Effector memory CD4-positive, alpha-beta T cell (primary cell): ENCODE data around the gene KLRC2.
"Not testable (repeated sequence)": the region's sequence is repeated elsewhere in the genome, so short reads cannot be mapped to it uniquely, and the experiment has no call there.

Experiments used
- DNase-seq, 3 donors: peaks; one replicate each; pipeline ENCODE4 v3.0.0-alpha.2; 2020
- H3K27ac ChIP-seq: 2 replicates; pipeline ENCODE4 v1.7.0; 2013; ENCODE audit warnings: mild to moderate bottlenecking, low read length, moderate library complexity; ENCODE audit not compliant: insufficient read depth, poor library complexity, severe bottlenecking
- H3K27me3 ChIP-seq: replicated peaks from 2 replicates; pipeline ENCODE4 v1.7.0; 2013; ENCODE audit warnings: mild to moderate bottlenecking, low read length; ENCODE audit not compliant: insufficient read depth, control insufficient read depth, poor library complexity, severe bottlenecking
- H3K36me3 ChIP-seq: 2 replicates; pipeline ENCODE4 v1.7.0; 2013; ENCODE audit warnings: mild to moderate bottlenecking, low read length, moderate library complexity; ENCODE audit not compliant: control insufficient read depth, insufficient read depth
- H3K4me1 ChIP-seq: 2 replicates; pipeline ENCODE4 v1.7.0; 2013; ENCODE audit warnings: low read length, mild to moderate bottlenecking; ENCODE audit not compliant: control insufficient read depth, insufficient read depth, poor library complexity, severe bottlenecking
- H3K4me3 ChIP-seq: 2 replicates; pipeline ENCODE4 v1.7.0; 2013; ENCODE audit warnings: low read length, low read depth, mild to moderate bottlenecking; ENCODE audit not compliant: insufficient read depth, poor library complexity, severe bottlenecking
- H3K9me3 ChIP-seq: 2 replicates; pipeline ENCODE4 v1.7.0; 2013; ENCODE audit warnings: mild to moderate bottlenecking, low read length, moderate library complexity; ENCODE audit not compliant: control insufficient read depth

KLRC2 gene

GRCh38 chr12:10448236-10448635, 12.4 kb upstream of the KLRC2 start:
- no peaks in the 10 kb centered on the region for H3K9me3 ChIP-seq
- no peaks in the 10 kb centered on the region for H3K4me1 ChIP-seq
- no peaks in the 10 kb centered on the region for H3K27me3 ChIP-seq
- H3K4me3 ChIP-seq = no peak overlapping the region
- no peaks in the 10 kb centered on the region for H3K36me3 ChIP-seq
- no peak overlapping the region for H3K27ac ChIP-seq
- no peak for DNase-seq

GRCh38 chr12:10446052-10446451, 10.2 kb upstream of the KLRC2 start:
- not testable (repeated sequence) for H3K27me3 ChIP-seq, H3K4me3 ChIP-seq, H3K4me1 ChIP-seq, DNase-seq, H3K27ac ChIP-seq, H3K36me3 ChIP-seq, H3K9me3 ChIP-seq

- not testable (repeated sequence) for H3K9me3 ChIP-seq, H3K27ac ChIP-seq, H3K4me1 ChIP-seq, H3K4me3 ChIP-seq, H3K27me3 ChIP-seq, DNase-seq, H3K36me3 ChIP-seq
Measured at GRCh38 chr12:10441144-10441543, 5.3 kb upstream of the KLRC2 start.

- DNase-seq, H3K9me3 ChIP-seq, H3K27ac ChIP-seq, H3K36me3 ChIP-seq, H3K27me3 ChIP-seq, H3K4me1 ChIP-seq, H3K4me3 ChIP-seq: not testable (repeated sequence)
Measured at GRCh38 chr12:10439608-10440274, 3.9 kb upstream of the KLRC2 start.

GRCh38 chr12:10437601-10438000, 1.8 kb upstream of the KLRC2 start:
- not testable (repeated sequence) for H3K27me3 ChIP-seq, H3K4me3 ChIP-seq, DNase-seq, H3K4me1 ChIP-seq, H3K36me3 ChIP-seq, H3K9me3 ChIP-seq, H3K27ac ChIP-seq

- not testable (repeated sequence) for DNase-seq, H3K4me1 ChIP-seq, H3K27ac ChIP-seq, H3K36me3 ChIP-seq, H3K27me3 ChIP-seq, H3K4me3 ChIP-seq, H3K9me3 ChIP-seq
Measured at GRCh38 chr12:10430623-10431022, 5.2 kb downstream of the KLRC2 start.

GRCh38 chr12:10425938-10426337, 9.9 kb downstream of the KLRC2 start:
- H3K9me3 ChIP-seq, H3K27ac ChIP-seq, H3K27me3 ChIP-seq, H3K4me3 ChIP-seq, H3K36me3 ChIP-seq, H3K4me1 ChIP-seq, DNase-seq: not testable (repeated sequence)

GRCh38 chr12:10424260-10424899, 11.4 kb downstream of the KLRC2 start:
- not testable (repeated sequence) for H3K4me3 ChIP-seq, H3K36me3 ChIP-seq, H3K27me3 ChIP-seq, H3K9me3 ChIP-seq, H3K27ac ChIP-seq, DNase-seq, H3K4me1 ChIP-seq

- H3K27ac ChIP-seq, H3K36me3 ChIP-seq, H3K4me1 ChIP-seq, H3K9me3 ChIP-seq, H3K4me3 ChIP-seq, DNase-seq, H3K27me3 ChIP-seq: not testable (repeated sequence)
Measured at GRCh38 chr12:10422159-10422558, 13.7 kb downstream of the KLRC2 start.

GRCh38 chr12:10420334-10420733, 15.5 kb downstream of the KLRC2 start, which contains the start of gene KLRC3:
Gene KLRC3, minus strand, starts transcription at chr12:10420595. Its CDS starts 45 bp downstream, at chr12:10420550.
- H3K27ac ChIP-seq, H3K4me1 ChIP-seq, H3K27me3 ChIP-seq, DNase-seq, H3K4me3 ChIP-seq, H3K9me3 ChIP-seq, H3K36me3 ChIP-seq: not testable (repeated sequence)
